ENCODE data around the gene MYO10. TPM values are rescaled to one million over a fixed set of nuclear protein-coding genes. Genes with fewer than 3 reads are reported as not detected.

Gene MYO10
- total RNA-seq, 4 donors from 2014 or later = 5.6 to 11.0 (median 6.4) TPM

DNA sequence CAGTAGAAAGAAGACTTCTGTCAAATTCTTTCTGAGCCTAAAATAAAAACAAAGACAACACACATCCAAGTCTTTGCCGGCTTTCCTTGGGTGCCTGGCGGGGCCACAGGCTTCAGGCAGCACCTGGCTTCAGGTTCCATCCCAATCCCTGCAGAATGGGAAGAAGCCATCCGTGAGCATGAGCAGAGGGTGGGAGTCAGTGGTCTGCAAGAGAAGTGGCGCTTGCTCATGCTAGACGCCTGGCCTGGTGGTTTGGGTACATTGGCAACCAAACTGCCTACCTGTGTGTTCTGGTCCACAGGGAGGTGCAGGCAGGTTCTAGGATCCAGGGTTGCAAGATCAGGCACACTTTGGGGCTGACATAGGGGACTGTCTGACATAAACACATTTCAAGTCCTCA lies 271.7 kb downstream of the MYO10 start:
- Histone ChIP-seq H3K27ac (no peak overlapping the region), H3K9me3 (no peaks in the 10 kb centered on the region), H3K4me3 (no peak overlapping the region), H3K36me3 (peaks cover 0 to 3% of the 10 kb centered on the region in 2 donors), H3K4me1 (peaks cover 0 to 10% (median 0%) of the 10 kb centered on the region in 3 donors), H3K27me3 (no peaks in the 10 kb centered on the region)
- 86% methylated on average over 3 of the region's 5 CpGs; no CpG with 5 or more reads in 1 of the 2 donors for WGBS, 2 donors (ENCODE audit: low coverage in 1 of 2)
- ATAC-seq = no peak
- TF ChIP-seq POLR2A (IDR thresholded peaks at IDR 0.05) = no peak
- TF ChIP-seq EP300 (IDR thresholded peaks at IDR 0.05) = no peak
- TF ChIP-seq, protein P1, sequence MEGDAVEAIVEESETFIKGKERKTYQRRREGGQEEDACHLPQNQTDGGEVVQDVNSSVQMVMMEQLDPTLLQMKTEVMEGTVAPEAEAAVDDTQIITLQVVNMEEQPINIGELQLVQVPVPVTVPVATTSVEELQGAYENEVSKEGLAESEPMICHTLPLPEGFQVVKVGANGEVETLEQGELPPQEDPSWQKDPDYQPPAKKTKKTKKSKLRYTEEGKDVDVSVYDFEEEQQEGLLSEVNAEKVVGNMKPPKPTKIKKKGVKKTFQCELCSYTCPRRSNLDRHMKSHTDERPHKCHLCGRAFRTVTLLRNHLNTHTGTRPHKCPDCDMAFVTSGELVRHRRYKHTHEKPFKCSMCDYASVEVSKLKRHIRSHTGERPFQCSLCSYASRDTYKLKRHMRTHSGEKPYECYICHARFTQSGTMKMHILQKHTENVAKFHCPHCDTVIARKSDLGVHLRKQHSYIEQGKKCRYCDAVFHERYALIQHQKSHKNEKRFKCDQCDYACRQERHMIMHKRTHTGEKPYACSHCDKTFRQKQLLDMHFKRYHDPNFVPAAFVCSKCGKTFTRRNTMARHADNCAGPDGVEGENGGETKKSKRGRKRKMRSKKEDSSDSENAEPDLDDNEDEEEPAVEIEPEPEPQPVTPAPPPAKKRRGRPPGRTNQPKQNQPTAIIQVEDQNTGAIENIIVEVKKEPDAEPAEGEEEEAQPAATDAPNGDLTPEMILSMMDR (IDR thresholded peaks at IDR 0.05) = no peak

- no peak for ATAC-seq
- peaks cover 0 to 3% of the 10 kb centered on the region in 2 donors for H3K36me3 ChIP-seq
- WGBS, 2 donors (ENCODE audit: low coverage in 1 of 2) = 86 to 93% methylated on average over 3 of the region's 4 CpGs
- H3K4me1 ChIP-seq = peaks cover 0 to 10% (median 0%) of the 10 kb centered on the region in 3 donors
- H3K27me3 ChIP-seq = no peaks in the 10 kb centered on the region
- TF ChIP-seq, protein P1 (IDR thresholded peaks at IDR 0.05) = no peak
- TF ChIP-seq POLR2A (IDR thresholded peaks at IDR 0.05) = no peak
- no peak for TF ChIP-seq POLR2AphosphoS5 (IDR thresholded peaks at IDR 0.05)
- TF ChIP-seq EP300 (IDR thresholded peaks at IDR 0.05) = no peak
- H3K9me3 ChIP-seq = no peaks in the 10 kb centered on the region
- no peak overlapping the region for H3K4me3 ChIP-seq
- H3K27ac ChIP-seq = no peak overlapping the region
These were observed 272.2 kb downstream of the MYO10 start for GRCh38 chr5:16663840-16664239.

- 86 to 87% methylated on average over 2 of the region's 2 CpGs for WGBS, 2 donors (ENCODE audit: low coverage in 1 of 2)
- H3K4me1 ChIP-seq = peaks cover 0 to 2% (median 0%) of the 10 kb centered on the region in 3 donors
- no peaks in the 10 kb centered on the region for H3K9me3 ChIP-seq
- ATAC-seq = no peak
- no peaks in the 10 kb centered on the region for H3K27me3 ChIP-seq
- no peak for TF ChIP-seq POLR2AphosphoS5 (IDR thresholded peaks at IDR 0.05)
- no peak for TF ChIP-seq EP300 (IDR thresholded peaks at IDR 0.05)
- no peak for TF ChIP-seq POLR2A (IDR thresholded peaks at IDR 0.05)
- TF ChIP-seq, protein P1 (IDR thresholded peaks at IDR 0.05) = no peak
- H3K36me3 ChIP-seq = no peaks in the 10 kb centered on the region
- no peak overlapping the region for H3K4me3 ChIP-seq
- no peak overlapping the region for H3K27ac ChIP-seq
These were observed 274.4 kb downstream of the MYO10 start for GRCh38 chr5:16661713-16662112.

GRCh38 chr5:16660982-16661381 lies 275.1 kb downstream of the MYO10 start:
- H3K27ac ChIP-seq = no peak overlapping the region
- TF ChIP-seq, protein P1 (IDR thresholded peaks at IDR 0.05) = no peak
- no peak for TF ChIP-seq POLR2A (IDR thresholded peaks at IDR 0.05)
- no peak for TF ChIP-seq POLR2AphosphoS5 (IDR thresholded peaks at IDR 0.05)
- TF ChIP-seq EP300 (IDR thresholded peaks at IDR 0.05) = no peak
- no peaks in the 10 kb centered on the region for H3K36me3 ChIP-seq
- WGBS, 2 donors (ENCODE audit: low coverage in 1 of 2) = 80 to 89% methylated on average over 1 to 5 of the region's 5 CpGs
- ATAC-seq = no peak
- H3K9me3 ChIP-seq = no peaks in the 10 kb centered on the region
- H3K27me3 ChIP-seq = no peaks in the 10 kb centered on the region
- no peaks in the 10 kb centered on the region for H3K4me1 ChIP-seq
- no peak overlapping the region for H3K4me3 ChIP-seq

DNA sequence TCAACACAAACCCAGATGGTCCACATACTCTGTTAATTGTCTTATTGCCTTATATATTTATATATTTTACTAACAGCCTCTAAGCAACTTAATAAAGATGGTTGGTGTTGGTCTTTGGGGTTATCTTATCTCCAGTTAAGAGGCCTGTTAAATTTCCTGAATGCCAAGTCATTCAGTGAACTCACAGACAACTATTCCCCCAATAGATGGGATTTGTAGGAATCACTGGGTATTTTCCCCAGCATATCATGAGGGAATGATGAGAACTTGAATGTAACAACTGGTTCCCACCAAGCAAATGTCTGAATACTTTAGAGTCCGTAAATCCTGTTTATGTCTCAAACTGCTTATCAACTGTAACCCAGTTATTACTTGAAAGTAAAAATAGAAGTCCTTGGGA lies 276.6 kb downstream of the MYO10 start:
- no peak for ATAC-seq
- 50 to 56% methylated on average over 1 of the region's 1 CpG for WGBS, 2 donors (ENCODE audit: low coverage in 1 of 2)
- Histone ChIP-seq H3K36me3 (no peaks in the 10 kb centered on the region), H3K9me3 (no peaks in the 10 kb centered on the region), H3K27me3 (no peaks in the 10 kb centered on the region), H3K27ac (no peak overlapping the region), H3K4me1 (no peaks in the 10 kb centered on the region), H3K4me3 (no peak overlapping the region)
- no peak for TF ChIP-seq POLR2AphosphoS5 (IDR thresholded peaks at IDR 0.05)
- TF ChIP-seq POLR2A (IDR thresholded peaks at IDR 0.05) = no peak
- TF ChIP-seq, protein P1 (IDR thresholded peaks at IDR 0.05) = no peak
- no peak for TF ChIP-seq EP300 (IDR thresholded peaks at IDR 0.05)
